Caco-2 (cell line): ENCODE data around the gene SVEP1. TPM values are rescaled to one million over a fixed set of nuclear protein-coding genes. Genes with fewer than 3 reads are reported as not detected.

Experiments
- BruUV-seq: library from RNA; stranded (reverse); fragments of 400-500 nt; replicated peaks from 2 replicates; lab custom pipeline; 2021; lab: Mats Ljungman, UMichigan
- CTCF ChIA-PET: fragments of 300-600 bp; sonication (Branson Sonifier 250); formaldehyde crosslinking; loops from one replicate; lab custom pipeline; 2022; ENCODE audit warnings: antibody characterized with exemption; lab: Charles Lee
- POLR2A ChIA-PET: fragments of 300-600 bp; sonication (Branson Sonifier 250); formaldehyde crosslinking; loops from one replicate; lab custom pipeline; 2022; ENCODE audit warnings: antibody characterized with exemption; lab: Charles Lee
- DNase-seq, 2 experiments: peaks; one replicate each; pipeline versions ENCODE4 v3.0.0 to v3.0.0-alpha.2; 2020 to 2022
- H3K27me3 ChIP-seq: replicated peaks from 2 replicates; pipeline ENCODE4 v1.6.0; 2011; ENCODE audit warnings: low read length; ENCODE audit not compliant: control insufficient read depth, insufficient read depth
- H3K36me3 ChIP-seq: 2 replicates; pipeline ENCODE4 v1.5.1; 2011; ENCODE audit warnings: low read length; ENCODE audit not compliant: control insufficient read depth, insufficient read depth
- H3K4me1 ChIP-seq: fragments of 250-450 bp; sonication (Bioruptor Pico); 2 replicates; pipeline ENCODE4 v1.5.1; 2020; ENCODE audit warnings: mild to moderate bottlenecking
- H3K4me3 ChIP-seq: 2 replicates; pipeline ENCODE4 v1.5.1; 2011; ENCODE audit warnings: low read depth, mild to moderate bottlenecking, control low read depth, low read length
- H3K9me3 ChIP-seq: fragments of 250-450 bp; sonication (Bioruptor Pico); 2 replicates; pipeline ENCODE4 v1.5.1; 2020; ENCODE audit warnings: mild to moderate bottlenecking, moderate library complexity
- H3K27ac Mint-ChIP-seq: one replicate; pipeline ENCODE4 v1.8.0; 2022; ENCODE audit warnings: mixed read lengths; ENCODE audit not compliant: unreplicated experiment
- H3K27me3 Mint-ChIP-seq: one replicate; pipeline ENCODE4 v1.8.0; 2022; ENCODE audit warnings: mixed read lengths; ENCODE audit not compliant: insufficient read depth, unreplicated experiment
- H3K36me3 Mint-ChIP-seq: one replicate; pipeline ENCODE4 v1.8.0; 2022; ENCODE audit warnings: mild to moderate bottlenecking, mixed read lengths; ENCODE audit not compliant: insufficient read depth, unreplicated experiment
- H3K4me1 Mint-ChIP-seq: one replicate; pipeline ENCODE4 v1.8.0; 2022; ENCODE audit warnings: low read depth, mixed read lengths; ENCODE audit not compliant: unreplicated experiment
- H3K4me3 Mint-ChIP-seq: one replicate; pipeline ENCODE4 v1.8.0; 2022; ENCODE audit warnings: mild to moderate bottlenecking, moderate library complexity, mixed read lengths; ENCODE audit not compliant: unreplicated experiment
- H3K9me3 Mint-ChIP-seq: one replicate; pipeline ENCODE4 v1.8.0; 2022; ENCODE audit warnings: mixed read lengths; ENCODE audit not compliant: unreplicated experiment
- intact Hi-C: fragments of 100-400 bp; cut with micrococcal nuclease; formaldehyde crosslinking; loops from one replicate; pipeline ENCODE4 v1.10.0; 2022; ENCODE audit not compliant: unreplicated experiment
- total RNA-seq: library from RNA; stranded (reverse); gene quantifications from 2 replicates; pipeline ENCODE4 v1.2.3, GENCODE V29; 2022
- TF ChIP-seq, protein P1 (sequence below), 2 experiments: fragments of 200-600 bp in 1 of 2; IDR thresholded peaks; 1 replicate in 1 of 2; 2 replicates in 1 of 2; pipeline versions ENCODE4 v1.5.1 to v1.8.0; 2011 to 2022; ENCODE audit warnings: antibody characterized with exemption in 1 of 2, control low read depth in 1 of 2, inconsistent platforms in 1 of 2, low read depth in 1 of 2, low read length in 1 of 2, mild to moderate bottlenecking in 1 of 2, moderate library complexity in 1 of 2; ENCODE audit not compliant: insufficient read depth in 1 of 2, severe bottlenecking in 1 of 2, unreplicated experiment in 1 of 2

The SVEP1 gene
- total RNA-seq, 1 experiment from 2014 or later: 2.9 TPM

GRCh38 chr9:110588296-110588695 lies 8.8 kb upstream of the SVEP1 start:
- Mint-ChIP-seq H3K4me1 (peaks cover 13% of the 10 kb centered on the region), H3K9me3 (peaks cover 20% of the 10 kb centered on the region), H3K4me3 (no peak overlapping the region), H3K27ac (no peak overlapping the region), H3K36me3 (no peaks in the 10 kb centered on the region), H3K27me3 (peaks cover 9% of the 10 kb centered on the region)
- ChIA-PET POLR2A (no interaction called here), CTCF (no interaction called here)
- BruUV-seq: no TSS peak
- Histone ChIP-seq H3K36me3 (no peaks in the 10 kb centered on the region), H3K27me3 (no peaks in the 10 kb centered on the region), H3K9me3 (peaks cover 10% of the 10 kb centered on the region), H3K4me1 (no peaks in the 10 kb centered on the region), H3K4me3 (no peak overlapping the region)
- intact Hi-C loops: no loop called here
- DNase-seq: no peak
- TF ChIP-seq, protein P1, sequence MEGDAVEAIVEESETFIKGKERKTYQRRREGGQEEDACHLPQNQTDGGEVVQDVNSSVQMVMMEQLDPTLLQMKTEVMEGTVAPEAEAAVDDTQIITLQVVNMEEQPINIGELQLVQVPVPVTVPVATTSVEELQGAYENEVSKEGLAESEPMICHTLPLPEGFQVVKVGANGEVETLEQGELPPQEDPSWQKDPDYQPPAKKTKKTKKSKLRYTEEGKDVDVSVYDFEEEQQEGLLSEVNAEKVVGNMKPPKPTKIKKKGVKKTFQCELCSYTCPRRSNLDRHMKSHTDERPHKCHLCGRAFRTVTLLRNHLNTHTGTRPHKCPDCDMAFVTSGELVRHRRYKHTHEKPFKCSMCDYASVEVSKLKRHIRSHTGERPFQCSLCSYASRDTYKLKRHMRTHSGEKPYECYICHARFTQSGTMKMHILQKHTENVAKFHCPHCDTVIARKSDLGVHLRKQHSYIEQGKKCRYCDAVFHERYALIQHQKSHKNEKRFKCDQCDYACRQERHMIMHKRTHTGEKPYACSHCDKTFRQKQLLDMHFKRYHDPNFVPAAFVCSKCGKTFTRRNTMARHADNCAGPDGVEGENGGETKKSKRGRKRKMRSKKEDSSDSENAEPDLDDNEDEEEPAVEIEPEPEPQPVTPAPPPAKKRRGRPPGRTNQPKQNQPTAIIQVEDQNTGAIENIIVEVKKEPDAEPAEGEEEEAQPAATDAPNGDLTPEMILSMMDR (IDR thresholded peaks at IDR 0.05; ENCODE audit: insufficient read depth in 1 of 2, low read depth in 1 of 2, low read length in 1 of 2, severe bottlenecking in 1 of 2, unreplicated experiment in 1 of 2): no peak

- H3K27ac Mint-ChIP-seq: no peak overlapping the region
- Histone ChIP-seq H3K4me1 (no peaks in the 10 kb centered on the region), H3K27me3 (no peaks in the 10 kb centered on the region), H3K4me3 (no peak overlapping the region), H3K9me3 (peaks cover 3% of the 10 kb centered on the region), H3K36me3 (no peaks in the 10 kb centered on the region)
- H3K4me3 Mint-ChIP-seq: no peak overlapping the region
- DNase-seq: no peak
- no TSS peak for BruUV-seq
- ChIA-PET POLR2A (no interaction called here), CTCF (no interaction called here)
- H3K9me3 Mint-ChIP-seq: peaks cover 11% of the 10 kb centered on the region
- TF ChIP-seq, protein P1 (IDR thresholded peaks at IDR 0.05; ENCODE audit: insufficient read depth in 1 of 2, low read depth in 1 of 2, low read length in 1 of 2, severe bottlenecking in 1 of 2, unreplicated experiment in 1 of 2): no peak
- H3K4me1 Mint-ChIP-seq: peaks cover 6% of the 10 kb centered on the region
- intact Hi-C loops: no loop called here
- H3K36me3 Mint-ChIP-seq: no peaks in the 10 kb centered on the region
- H3K27me3 Mint-ChIP-seq: peaks cover 23% of the 10 kb centered on the region
Measured at GRCh38 chr9:110583237-110583636, 3.7 kb upstream of the SVEP1 start.

DNA sequence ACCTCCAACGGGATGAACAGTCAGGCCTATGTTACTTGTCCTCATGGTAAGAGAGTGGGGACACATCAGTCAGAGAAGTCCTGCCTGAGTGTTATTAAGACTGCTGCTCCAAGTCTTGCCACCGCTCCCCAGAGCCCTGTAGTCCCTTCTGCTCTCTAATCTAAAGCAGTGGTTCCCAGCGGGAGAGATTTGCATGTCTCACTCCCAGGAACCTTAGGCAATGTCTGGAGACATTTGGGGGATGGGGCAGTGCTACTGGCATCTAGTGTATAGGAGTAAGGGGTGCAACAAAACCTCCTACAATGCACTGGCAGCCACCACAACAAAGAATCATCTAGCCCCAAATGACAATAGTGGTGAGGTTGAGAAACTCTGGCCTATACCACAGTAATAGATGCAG lies 2.6 kb upstream of the SVEP1 start:
- Mint-ChIP-seq H3K4me3 (no peak overlapping the region), H3K27me3 (peaks cover 24% of the 10 kb centered on the region), H3K36me3 (no peaks in the 10 kb centered on the region), H3K9me3 (peaks cover 11% of the 10 kb centered on the region), H3K27ac (no peak overlapping the region), H3K4me1 (peaks cover 6% of the 10 kb centered on the region)
- H3K4me1 ChIP-seq: no peaks in the 10 kb centered on the region
- DNase-seq: no peak
- no peak overlapping the region for H3K4me3 ChIP-seq
- ChIA-PET POLR2A (no interaction called here), CTCF (no interaction called here)
- intact Hi-C loops: no loop called here
- H3K9me3 ChIP-seq: peaks cover 3% of the 10 kb centered on the region
- no peaks in the 10 kb centered on the region for H3K27me3 ChIP-seq
- no peaks in the 10 kb centered on the region for H3K36me3 ChIP-seq
- TF ChIP-seq, protein P1 (IDR thresholded peaks at IDR 0.05; ENCODE audit: insufficient read depth in 1 of 2, low read depth in 1 of 2, low read length in 1 of 2, severe bottlenecking in 1 of 2, unreplicated experiment in 1 of 2): no peak
- BruUV-seq: no TSS peak
